ENCODE measurements around the gene ANKRD62. TPM values are rescaled to one million over a fixed set of nuclear protein-coding genes. Genes with fewer than 3 reads are reported as not detected.
A peak's percentile ranks its signal among the peaks of the same experiment; 100 is the strongest.

ANKRD62 gene
- total RNA-seq (ENCODE audit: unreplicated experiment), result 0.13 TPM
- long read RNA-seq, result 0 reads

- Mint-ChIP-seq H3K4me1 (ENCODE audit: unreplicated experiment) (no peaks in the 10 kb centered on the region), H3K27ac (ENCODE audit: unreplicated experiment) (no peak within 1 kb of the TSS), H3K9me3 (ENCODE audit: unreplicated experiment) (no peaks in the 10 kb centered on the region), H3K4me3 (ENCODE audit: unreplicated experiment) (no peak within 1 kb of the TSS), H3K36me3 (ENCODE audit: low read depth, unreplicated experiment) (no peaks in the 10 kb centered on the region), H3K27me3 (ENCODE audit: unreplicated experiment) (peaks cover 5% of the 10 kb centered on the region)
- TF ChIP-seq CTCF (IDR thresholded peaks at IDR 0.05; ENCODE audit: unreplicated experiment), result no peak
- DNase-seq (ENCODE audit: low spot score), result no peak
Measured at GRCh38 chr18:12093520-12094257, at the start of gene ANKRD62. ANKRD62 (plus strand) TSS chr18:12093843; CDS start chr18:12094018, 175 bp downstream.

GRCh38 chr18:12044591-12044990 lies 49.1 kb upstream of the ANKRD62 start:
- Mint-ChIP-seq H3K27me3 (ENCODE audit: unreplicated experiment) (peaks cover 3% of the 10 kb centered on the region), H3K4me3 (ENCODE audit: unreplicated experiment) (no peak overlapping the region), H3K27ac (ENCODE audit: unreplicated experiment) (no peak overlapping the region), H3K9me3 (ENCODE audit: unreplicated experiment) (no peaks in the 10 kb centered on the region), H3K4me1 (ENCODE audit: unreplicated experiment) (no peaks in the 10 kb centered on the region), H3K36me3 (ENCODE audit: low read depth, unreplicated experiment) (no peaks in the 10 kb centered on the region)
- DNase-seq (ENCODE audit: low spot score), result no peak
- TF ChIP-seq CTCF (IDR thresholded peaks at IDR 0.05; ENCODE audit: unreplicated experiment), result no peak

- Mint-ChIP-seq H3K36me3 (ENCODE audit: low read depth, unreplicated experiment) (no peaks in the 10 kb centered on the region), H3K27me3 (ENCODE audit: unreplicated experiment) (peaks cover 2% of the 10 kb centered on the region), H3K27ac (ENCODE audit: unreplicated experiment) (no peak overlapping the region), H3K4me1 (ENCODE audit: unreplicated experiment) (no peaks in the 10 kb centered on the region), H3K4me3 (ENCODE audit: unreplicated experiment) (no peak overlapping the region), H3K9me3 (ENCODE audit: unreplicated experiment) (no peaks in the 10 kb centered on the region)
- no peak for DNase-seq (ENCODE audit: low spot score)
- no peak for TF ChIP-seq CTCF (IDR thresholded peaks at IDR 0.05; ENCODE audit: unreplicated experiment)
Measured at GRCh38 chr18:12046046-12046750, 47.4 kb upstream of the ANKRD62 start.

GRCh38 chr18:12046751-12047335 lies 46.8 kb upstream of the ANKRD62 start:
- H3K27ac Mint-ChIP-seq (ENCODE audit: unreplicated experiment), result no peak overlapping the region
- peak; percentile 24 for TF ChIP-seq CTCF (IDR thresholded peaks at IDR 0.05; ENCODE audit: unreplicated experiment)
- no peak for DNase-seq (ENCODE audit: low spot score)
- H3K4me3 Mint-ChIP-seq (ENCODE audit: unreplicated experiment), result no peak overlapping the region
- no peaks in the 10 kb centered on the region for H3K36me3 Mint-ChIP-seq (ENCODE audit: low read depth, unreplicated experiment)
- H3K27me3 Mint-ChIP-seq (ENCODE audit: unreplicated experiment), result peaks cover 2% of the 10 kb centered on the region
- H3K4me1 Mint-ChIP-seq (ENCODE audit: unreplicated experiment), result no peaks in the 10 kb centered on the region
- no peaks in the 10 kb centered on the region for H3K9me3 Mint-ChIP-seq (ENCODE audit: unreplicated experiment)
